GM18505 (cell line): ENCODE measurements around the gene SLC4A3.
A peak's percentile ranks its signal among the peaks of the same experiment; 100 is the strongest.
"Not testable (repeated sequence)": the region's sequence is repeated elsewhere in the genome, so short reads cannot be mapped to it uniquely, and the experiment has no call there.

ENCODE experiments used
- ATAC-seq: cut with Tn5 transposase; IDR thresholded peaks from one replicate; pipeline ENCODE4 v1.9.1; 2021; ENCODE audit not compliant: unreplicated experiment
- POLR2A ChIP-seq: IDR thresholded peaks from 4 replicates; pipeline ENCODE4 v1.6.1; 2011; ENCODE audit warnings: borderline replicate concordance; ENCODE audit not compliant: insufficient read depth, insufficient read length; ENCODE audit errors: extremely low read depth

SLC4A3 gene

DNA sequence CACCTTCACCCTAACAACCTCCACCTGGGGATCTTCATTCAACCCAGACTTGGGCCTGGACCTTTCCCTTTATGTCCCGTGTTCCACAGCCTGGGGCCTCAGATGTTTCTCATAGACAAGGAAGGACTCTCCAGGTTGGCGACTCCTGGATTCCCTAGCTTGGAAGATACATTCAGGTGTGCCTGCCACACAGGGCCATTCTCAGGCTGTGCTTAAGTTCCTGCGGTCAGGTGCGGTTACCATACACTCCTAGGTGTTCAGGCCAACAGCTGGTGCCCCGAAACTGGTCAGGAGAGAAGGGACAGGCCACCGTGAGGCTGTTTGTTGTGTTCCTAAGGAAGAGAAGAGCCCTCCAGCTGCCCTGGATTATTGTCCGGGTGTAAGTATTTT is 15.6 kb downstream of the SLC4A3 start:
- no peak for ATAC-seq
- no peak for TF ChIP-seq POLR2A

- no peak for ATAC-seq
- no peak for TF ChIP-seq POLR2A
These were observed 16.5 kb downstream of the SLC4A3 start for GRCh38 chr2:219643788-219644398.

DNA sequence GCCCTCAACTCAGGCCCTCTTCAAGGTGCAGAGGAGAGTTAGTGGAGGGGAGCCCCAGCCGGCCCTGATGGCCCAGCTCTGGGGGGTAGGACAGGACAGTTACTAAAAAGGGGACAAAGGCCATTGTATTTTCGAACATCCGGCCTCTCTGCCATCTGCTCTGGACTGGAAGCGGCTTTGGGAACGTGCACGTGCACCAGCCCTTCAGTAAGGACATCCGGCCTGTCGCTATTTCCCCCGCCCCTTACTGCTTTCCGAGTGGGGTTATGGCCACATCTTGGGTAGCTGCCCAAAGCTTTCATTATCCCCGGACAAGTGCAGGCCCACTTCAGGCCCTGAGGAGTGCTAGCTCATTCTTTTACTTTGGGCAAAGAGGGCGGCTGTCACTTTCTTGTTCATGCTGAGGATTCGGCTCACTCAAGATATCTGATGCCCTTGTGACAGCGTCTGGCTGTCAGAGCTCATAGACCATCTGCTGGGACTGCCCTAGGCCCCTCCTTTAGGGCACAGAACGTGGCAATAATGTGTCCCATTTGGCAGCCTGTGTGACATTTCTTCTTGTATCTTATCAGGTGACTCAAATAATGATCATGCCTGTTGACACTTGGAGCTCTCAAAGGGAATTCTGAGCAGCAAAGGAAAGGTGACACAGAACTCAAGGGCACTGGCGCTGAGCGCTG is 17.5 kb downstream of the SLC4A3 start:
- TF ChIP-seq POLR2A, result no peak
- ATAC-seq, result no peak

DNA sequence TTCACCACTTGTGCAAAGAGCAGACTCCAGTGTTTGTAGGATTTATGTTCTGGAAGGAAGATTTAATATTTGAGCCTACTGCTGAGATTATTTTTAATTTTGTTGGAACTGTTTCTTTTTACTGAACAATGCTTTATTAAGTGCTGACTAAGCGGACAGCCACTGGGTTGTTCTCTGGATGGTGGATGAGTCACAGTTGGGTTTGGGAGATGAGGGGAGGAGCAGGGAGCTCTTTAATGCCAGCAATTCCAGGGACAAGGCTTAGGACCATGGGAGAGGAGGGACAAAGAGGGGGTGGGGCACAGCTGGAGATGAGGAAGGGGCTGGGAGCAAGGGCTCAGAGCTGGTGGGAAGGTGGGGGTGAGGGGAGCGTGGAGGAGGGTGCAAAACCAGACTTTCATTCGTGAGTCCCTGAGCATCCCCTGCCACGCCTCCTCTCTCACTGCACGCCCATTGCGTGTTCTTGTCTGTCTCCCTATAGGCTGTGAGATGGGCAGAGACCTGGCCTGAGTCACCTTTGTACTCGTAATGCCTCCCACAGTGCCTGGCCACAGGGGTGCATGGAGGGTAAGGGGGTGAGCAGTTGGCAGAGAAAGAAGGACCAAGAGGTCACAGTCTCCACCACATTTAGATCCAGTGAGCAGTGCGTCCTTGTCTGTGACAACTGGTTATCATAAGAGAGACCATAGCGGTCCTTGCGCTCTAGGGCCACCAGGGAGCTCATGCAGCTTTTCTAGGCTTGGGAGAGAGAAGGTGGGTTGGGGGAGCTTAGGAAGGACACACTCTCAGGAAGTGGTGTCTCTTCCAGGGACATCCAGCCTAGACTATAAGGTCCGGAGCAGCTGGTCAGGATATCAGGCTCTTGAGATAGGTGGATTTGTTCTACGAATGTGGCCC is 18.4 kb downstream of the SLC4A3 start:
- TF ChIP-seq POLR2A, result no peak
- no peak for ATAC-seq

GRCh38 chr2:219648176-219648575 is 20.7 kb downstream of the SLC4A3 start:
- ATAC-seq, result no peak
- TF ChIP-seq POLR2A, result no peak

GRCh38 chr2:219648963-219649362 is 21.5 kb downstream of the SLC4A3 start:
- TF ChIP-seq POLR2A, result no peak

DNA sequence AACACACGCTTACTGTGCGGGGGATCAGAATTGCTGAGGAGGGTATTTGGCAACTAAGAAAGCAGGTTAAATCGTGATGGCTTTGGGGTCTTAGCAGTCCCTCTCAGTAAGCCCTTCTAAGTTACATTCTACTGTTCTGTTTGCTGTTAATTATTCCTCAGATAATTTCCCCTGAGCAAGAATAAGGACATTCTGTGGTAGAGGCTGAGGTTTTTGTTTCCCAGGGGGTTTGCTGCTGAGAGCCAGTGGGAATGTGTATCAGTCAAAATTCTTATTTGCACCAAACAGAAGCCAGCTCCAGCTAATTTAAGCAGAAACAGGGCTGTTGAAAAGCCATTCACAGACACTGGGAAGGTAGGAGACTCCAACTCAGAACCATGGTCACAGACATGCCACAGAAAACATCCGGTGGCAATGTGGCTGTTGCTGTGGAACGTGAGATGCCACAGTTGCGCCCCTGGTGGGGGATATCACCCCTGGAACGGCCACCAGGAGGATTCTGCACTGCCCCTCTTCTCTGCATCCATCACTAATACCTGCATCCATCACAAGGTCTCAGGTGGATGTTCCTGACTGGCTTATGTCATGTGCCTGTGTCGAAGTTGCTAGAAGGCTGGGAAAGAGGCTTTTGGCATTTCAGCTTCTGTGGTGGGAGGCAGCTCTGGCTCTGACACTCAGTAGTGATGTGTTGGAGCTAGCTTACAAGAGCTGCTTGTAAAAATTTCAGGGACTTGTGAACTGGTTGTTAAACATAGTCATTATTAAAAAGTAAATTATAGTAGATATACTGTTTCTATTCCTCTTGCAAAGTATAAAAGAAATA is 23.2 kb downstream of the SLC4A3 start:
- no peak for ATAC-seq
- TF ChIP-seq POLR2A, result no peak

More at GRCh38 chr2:219648963-219649362, 21.5 kb downstream of the SLC4A3 start:
- ATAC-seq, result no peak

DNA sequence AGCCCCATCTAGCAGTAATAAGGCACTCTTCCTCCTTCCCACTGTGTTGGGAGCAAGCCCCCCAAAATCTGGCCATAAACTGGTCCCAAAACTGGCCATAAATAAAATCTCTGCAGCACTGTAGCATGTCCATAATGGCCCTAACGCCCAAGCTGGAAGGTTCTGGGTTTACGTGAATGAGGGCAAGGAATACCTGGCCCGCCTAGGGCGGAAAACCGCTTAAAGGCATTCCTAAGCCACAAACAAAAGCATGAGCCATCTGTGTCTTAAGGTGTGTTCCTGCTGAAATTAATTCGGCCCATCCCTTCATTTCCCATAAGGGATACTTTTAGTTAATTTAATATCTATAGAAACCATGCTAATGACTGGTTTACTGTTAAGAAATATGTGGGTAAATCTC is 24.2 kb downstream of the SLC4A3 start:
- not testable (repeated sequence) for ATAC-seq

GRCh38 chr2:219656526-219656925 is 29.1 kb downstream of the SLC4A3 start:
- ATAC-seq, result no peak
- TF ChIP-seq POLR2A, result no peak

- ATAC-seq, result no peak
- no peak for TF ChIP-seq POLR2A
These were observed 30.9 kb downstream of the SLC4A3 start for GRCh38 chr2:219658196-219658846.

DNA sequence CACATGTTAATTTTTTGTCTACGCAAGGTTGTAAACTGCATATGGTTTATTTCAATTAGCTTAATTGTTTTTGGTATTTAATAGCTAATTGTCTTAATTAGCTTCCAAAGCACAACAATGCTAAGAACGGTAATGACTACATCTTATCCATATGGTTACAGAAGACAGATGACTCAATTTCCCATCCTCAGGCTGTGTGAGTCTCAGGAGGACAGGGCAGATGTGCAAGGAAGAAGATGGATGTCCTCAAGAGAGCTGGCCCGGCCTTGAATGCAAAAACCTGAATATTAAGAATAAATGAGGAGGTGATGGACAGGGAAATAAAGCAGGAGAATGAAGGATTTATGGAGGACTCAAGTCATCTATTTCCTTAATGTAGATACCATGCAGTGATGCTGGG is 31.4 kb downstream of the SLC4A3 start:
- ATAC-seq, result no peak
- TF ChIP-seq POLR2A, result no peak

DNA sequence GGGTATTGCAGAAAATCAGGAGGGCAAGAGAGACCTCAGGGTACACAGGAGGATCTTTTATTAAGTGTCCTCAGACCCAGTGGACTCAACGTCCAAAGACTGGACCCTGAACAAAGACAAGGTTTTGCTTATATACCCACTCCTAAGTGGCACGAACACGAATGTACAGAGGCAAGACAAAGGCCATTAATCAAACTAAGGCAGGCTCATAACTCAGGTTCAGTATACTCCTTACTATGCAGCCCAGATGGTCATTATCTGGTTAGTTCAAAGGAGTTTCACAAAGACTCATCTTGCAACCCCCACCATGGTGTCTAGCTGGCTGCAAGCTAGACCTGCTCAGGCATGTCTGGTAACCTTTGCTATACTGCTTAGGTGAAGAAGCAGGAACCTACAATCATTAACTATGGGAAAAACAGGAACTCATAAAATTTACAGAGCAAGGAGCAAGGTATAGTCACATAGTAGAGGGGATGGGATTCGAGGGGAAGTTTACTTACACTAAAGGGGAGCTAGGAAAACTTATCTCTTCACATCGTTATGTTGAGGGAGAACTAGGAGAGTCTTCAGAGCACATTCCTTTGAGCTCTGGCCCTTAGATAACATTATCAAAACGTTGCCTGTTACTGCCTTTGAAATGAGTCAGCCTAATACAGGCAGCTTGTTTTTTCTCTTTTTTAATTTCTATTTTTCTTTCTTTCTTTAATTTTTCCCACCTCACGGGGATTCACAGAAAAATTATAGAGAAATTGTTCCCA is 33.9 kb downstream of the SLC4A3 start:
- ATAC-seq, result peak; percentile 97
- no peak for TF ChIP-seq POLR2A
